ENCODE data around the gene PCDHGC3. TPM values are rescaled to one million over a fixed set of nuclear protein-coding genes. Genes with fewer than 3 reads are reported as not detected.

The PCDHGC3 gene
- polyA plus RNA-seq, 1 of the 3 experiments (the other 2 are of a cell fraction): 97.0 TPM

DNA sequence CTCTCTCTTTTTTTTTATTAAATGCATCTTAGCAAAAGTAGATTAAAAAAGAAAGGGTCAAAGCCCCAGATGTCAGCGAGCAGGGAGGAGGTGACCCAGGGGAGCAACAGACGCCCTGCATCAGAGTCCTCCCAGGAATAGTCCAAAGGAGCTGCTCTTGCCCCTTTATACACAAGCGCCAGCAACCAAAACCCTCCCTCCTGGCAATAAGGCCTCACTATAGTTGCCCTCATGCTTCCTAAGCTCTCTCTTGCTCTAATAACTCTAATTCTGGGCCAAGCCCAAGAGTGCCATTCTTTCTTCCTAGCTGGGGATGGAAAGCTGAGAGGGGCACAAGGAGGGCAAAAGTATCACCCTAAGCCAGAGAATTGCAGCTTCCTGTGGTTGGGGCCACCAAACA is 39.4 kb downstream of the PCDHGC3 start:
- H3K9me2 ChIP-seq: no peaks in the 10 kb centered on the region
- H3K4me2 ChIP-seq: peak overlapping the region; percentile 81; the same call in 1 of the 2 replicates
- H3K27me3 ChIP-seq (ENCODE audit: insufficient read depth): no peaks in the 10 kb centered on the region
- DNase-seq: no peak
- H3K27ac ChIP-seq (ENCODE audit: low read depth in 2 of 2, low read length in 1 of 2): peak overlapping the region; percentile 99 to 100
- H3K79me2 ChIP-seq (ENCODE audit: insufficient read depth): peaks cover 11% of the 10 kb centered on the region; the same call in 1 of the 2 replicates
- peaks cover 42% of the 10 kb centered on the region for H3F3A ChIP-seq (replicated peaks; ENCODE audit: insufficient read depth)
- no peak overlapping the region for H3K4me3 ChIP-seq (ENCODE audit: low read depth in 2 of 2, low read length in 1 of 2)
- peak overlapping the region; percentile 80; the same call in 1 of the 2 replicates for H3K9ac ChIP-seq
- H2AFZ ChIP-seq (ENCODE audit: low read depth): no peak overlapping the region
- ChIA-PET POLR2A (interaction anchor here (1.2 to 2.8 kb wide), 6 partner anchors 8 to 43 kb away, joined by 3 to 16 read pairs (median 6); partner anchors contain the start of genes PCDHGC3 and PCDHGC4), CTCF (interaction anchor here (0.6 to 10.1 kb wide), 13 partner anchors 9 to 306 kb away, joined by 3 to 113 read pairs (median 4); partner anchors contain the start of genes PCDHGA7, PCDHGB7, PCDHGC3 and PCDHGC4)
- H3K36me3 ChIP-seq (replicated peaks in 1 of 2; ENCODE audit: control insufficient read depth in 1 of 2, insufficient read depth in 2 of 2, low read length in 1 of 2): peaks cover 39 to 46% of the 10 kb centered on the region in 2 experiments
- WGBS (ENCODE audit: low lambda C conversion rate): 92% methylated on average over 3 of the region's 3 CpGs
- no peaks in the 10 kb centered on the region for H4K20me1 ChIP-seq (ENCODE audit: insufficient read depth)
- peaks cover 65 to 71% of the 10 kb centered on the region in 2 experiments for H3K4me1 ChIP-seq (ENCODE audit: control insufficient read depth in 1 of 2, insufficient read depth in 2 of 2, low read depth in 1 of 2, low read length in 1 of 2)
- no peaks in the 10 kb centered on the region for H3K9me3 ChIP-seq
- TF ChIP-seq, protein P1, sequence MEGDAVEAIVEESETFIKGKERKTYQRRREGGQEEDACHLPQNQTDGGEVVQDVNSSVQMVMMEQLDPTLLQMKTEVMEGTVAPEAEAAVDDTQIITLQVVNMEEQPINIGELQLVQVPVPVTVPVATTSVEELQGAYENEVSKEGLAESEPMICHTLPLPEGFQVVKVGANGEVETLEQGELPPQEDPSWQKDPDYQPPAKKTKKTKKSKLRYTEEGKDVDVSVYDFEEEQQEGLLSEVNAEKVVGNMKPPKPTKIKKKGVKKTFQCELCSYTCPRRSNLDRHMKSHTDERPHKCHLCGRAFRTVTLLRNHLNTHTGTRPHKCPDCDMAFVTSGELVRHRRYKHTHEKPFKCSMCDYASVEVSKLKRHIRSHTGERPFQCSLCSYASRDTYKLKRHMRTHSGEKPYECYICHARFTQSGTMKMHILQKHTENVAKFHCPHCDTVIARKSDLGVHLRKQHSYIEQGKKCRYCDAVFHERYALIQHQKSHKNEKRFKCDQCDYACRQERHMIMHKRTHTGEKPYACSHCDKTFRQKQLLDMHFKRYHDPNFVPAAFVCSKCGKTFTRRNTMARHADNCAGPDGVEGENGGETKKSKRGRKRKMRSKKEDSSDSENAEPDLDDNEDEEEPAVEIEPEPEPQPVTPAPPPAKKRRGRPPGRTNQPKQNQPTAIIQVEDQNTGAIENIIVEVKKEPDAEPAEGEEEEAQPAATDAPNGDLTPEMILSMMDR (IDR thresholded peaks at IDR 0.05): no peak
- no peak for TF ChIP-seq GATA2 (CRISPR knock-in tag; IDR thresholded peaks at IDR 0.05)
- TF ChIP-seq RAD21 (IDR thresholded peaks at IDR 0.05; ENCODE audit: low read length): no peak
- TF ChIP-seq, protein P2, sequence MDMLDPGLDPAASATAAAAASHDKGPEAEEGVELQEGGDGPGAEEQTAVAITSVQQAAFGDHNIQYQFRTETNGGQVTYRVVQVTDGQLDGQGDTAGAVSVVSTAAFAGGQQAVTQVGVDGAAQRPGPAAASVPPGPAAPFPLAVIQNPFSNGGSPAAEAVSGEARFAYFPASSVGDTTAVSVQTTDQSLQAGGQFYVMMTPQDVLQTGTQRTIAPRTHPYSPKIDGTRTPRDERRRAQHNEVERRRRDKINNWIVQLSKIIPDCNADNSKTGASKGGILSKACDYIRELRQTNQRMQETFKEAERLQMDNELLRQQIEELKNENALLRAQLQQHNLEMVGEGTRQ (IDR thresholded peaks at IDR 0.05; ENCODE audit: borderline replicate concordance, low read depth, low read length): no peak
- no peak for TF ChIP-seq CHD2 (IDR thresholded peaks at IDR 0.05; ENCODE audit: low read length, partially characterized antibody)
- no peak for TF ChIP-seq TAF1 (IDR thresholded peaks at IDR 0.05; ENCODE audit: borderline replicate concordance, low read depth, low read length)
- TF ChIP-seq NFIC (IDR thresholded peaks at IDR 0.05; ENCODE audit: borderline replicate concordance): no peak
- no peak for TF ChIP-seq RFX5 (IDR thresholded peaks at IDR 0.05; ENCODE audit: low read length)
- no peak for TF ChIP-seq EZH2phosphoT487 (IDR thresholded peaks at IDR 0.05; ENCODE audit: borderline replicate concordance, low read depth)
- TF ChIP-seq PBX3 (IDR thresholded peaks at IDR 0.05): no peak
- TF ChIP-seq POLR2AphosphoS5 (IDR thresholded peaks at IDR 0.05; ENCODE audit: low read depth, low read length): no peak
- TF ChIP-seq MEF2A (IDR thresholded peaks at IDR 0.05; ENCODE audit: borderline replicate concordance, low read depth): no peak
- no peak for TF ChIP-seq NRF1 (IDR thresholded peaks at IDR 0.05; ENCODE audit: low read depth, low read length)
- no peak for TF ChIP-seq TCF12 (IDR thresholded peaks at IDR 0.05)
- no peak for TF ChIP-seq FOXM1 (IDR thresholded peaks at IDR 0.05; ENCODE audit: low read depth)
- TF ChIP-seq, protein P3, sequence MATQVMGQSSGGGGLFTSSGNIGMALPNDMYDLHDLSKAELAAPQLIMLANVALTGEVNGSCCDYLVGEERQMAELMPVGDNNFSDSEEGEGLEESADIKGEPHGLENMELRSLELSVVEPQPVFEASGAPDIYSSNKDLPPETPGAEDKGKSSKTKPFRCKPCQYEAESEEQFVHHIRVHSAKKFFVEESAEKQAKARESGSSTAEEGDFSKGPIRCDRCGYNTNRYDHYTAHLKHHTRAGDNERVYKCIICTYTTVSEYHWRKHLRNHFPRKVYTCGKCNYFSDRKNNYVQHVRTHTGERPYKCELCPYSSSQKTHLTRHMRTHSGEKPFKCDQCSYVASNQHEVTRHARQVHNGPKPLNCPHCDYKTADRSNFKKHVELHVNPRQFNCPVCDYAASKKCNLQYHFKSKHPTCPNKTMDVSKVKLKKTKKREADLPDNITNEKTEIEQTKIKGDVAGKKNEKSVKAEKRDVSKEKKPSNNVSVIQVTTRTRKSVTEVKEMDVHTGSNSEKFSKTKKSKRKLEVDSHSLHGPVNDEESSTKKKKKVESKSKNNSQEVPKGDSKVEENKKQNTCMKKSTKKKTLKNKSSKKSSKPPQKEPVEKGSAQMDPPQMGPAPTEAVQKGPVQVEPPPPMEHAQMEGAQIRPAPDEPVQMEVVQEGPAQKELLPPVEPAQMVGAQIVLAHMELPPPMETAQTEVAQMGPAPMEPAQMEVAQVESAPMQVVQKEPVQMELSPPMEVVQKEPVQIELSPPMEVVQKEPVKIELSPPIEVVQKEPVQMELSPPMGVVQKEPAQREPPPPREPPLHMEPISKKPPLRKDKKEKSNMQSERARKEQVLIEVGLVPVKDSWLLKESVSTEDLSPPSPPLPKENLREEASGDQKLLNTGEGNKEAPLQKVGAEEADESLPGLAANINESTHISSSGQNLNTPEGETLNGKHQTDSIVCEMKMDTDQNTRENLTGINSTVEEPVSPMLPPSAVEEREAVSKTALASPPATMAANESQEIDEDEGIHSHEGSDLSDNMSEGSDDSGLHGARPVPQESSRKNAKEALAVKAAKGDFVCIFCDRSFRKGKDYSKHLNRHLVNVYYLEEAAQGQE (IDR thresholded peaks at IDR 0.05; ENCODE audit: low read depth, low read length): no peak
- no peak for TF ChIP-seq YY1 (IDR thresholded peaks at IDR 0.05; ENCODE audit: low read depth)
- TF ChIP-seq RXRA (IDR thresholded peaks at IDR 0.05; ENCODE audit: borderline replicate concordance, low read depth): no peak
- no peak for TF ChIP-seq ELF1 (IDR thresholded peaks at IDR 0.05)
- TF ChIP-seq, protein P4, sequence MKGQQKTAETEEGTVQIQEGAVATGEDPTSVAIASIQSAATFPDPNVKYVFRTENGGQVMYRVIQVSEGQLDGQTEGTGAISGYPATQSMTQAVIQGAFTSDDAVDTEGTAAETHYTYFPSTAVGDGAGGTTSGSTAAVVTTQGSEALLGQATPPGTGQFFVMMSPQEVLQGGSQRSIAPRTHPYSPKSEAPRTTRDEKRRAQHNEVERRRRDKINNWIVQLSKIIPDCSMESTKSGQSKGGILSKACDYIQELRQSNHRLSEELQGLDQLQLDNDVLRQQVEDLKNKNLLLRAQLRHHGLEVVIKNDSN (IDR thresholded peaks at IDR 0.05; ENCODE audit: borderline replicate concordance, low read depth): no peak
